ENCODE results near the gene CCR8. TPM values are rescaled to one million over a fixed set of nuclear protein-coding genes. Genes with fewer than 3 reads are reported as not detected.

The CCR8 gene
- total RNA-seq, 2 experiments from 2014 or later: 1.3 to 2.1 TPM

DNA sequence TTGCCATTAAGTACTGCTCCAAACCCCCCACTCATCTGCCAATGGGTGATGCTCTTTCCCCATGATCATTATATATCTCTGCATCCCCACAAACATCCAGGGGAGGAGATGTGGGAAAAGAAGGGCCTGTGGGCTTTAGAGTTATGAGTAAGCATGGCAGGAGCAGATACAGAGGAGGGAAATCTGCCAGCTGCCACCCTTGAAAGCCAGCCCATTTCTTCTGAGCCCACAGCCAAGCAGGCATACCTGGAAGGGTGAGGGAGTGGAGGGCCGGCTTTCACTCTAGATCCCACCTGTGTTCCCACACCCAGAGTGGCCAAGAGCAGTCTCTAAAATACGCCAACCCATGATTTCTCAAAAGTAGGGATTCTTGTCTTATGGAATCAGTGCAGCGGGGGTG lies 51.9 kb downstream of the CCR8 start:
- TF ChIP-seq, protein P1, sequence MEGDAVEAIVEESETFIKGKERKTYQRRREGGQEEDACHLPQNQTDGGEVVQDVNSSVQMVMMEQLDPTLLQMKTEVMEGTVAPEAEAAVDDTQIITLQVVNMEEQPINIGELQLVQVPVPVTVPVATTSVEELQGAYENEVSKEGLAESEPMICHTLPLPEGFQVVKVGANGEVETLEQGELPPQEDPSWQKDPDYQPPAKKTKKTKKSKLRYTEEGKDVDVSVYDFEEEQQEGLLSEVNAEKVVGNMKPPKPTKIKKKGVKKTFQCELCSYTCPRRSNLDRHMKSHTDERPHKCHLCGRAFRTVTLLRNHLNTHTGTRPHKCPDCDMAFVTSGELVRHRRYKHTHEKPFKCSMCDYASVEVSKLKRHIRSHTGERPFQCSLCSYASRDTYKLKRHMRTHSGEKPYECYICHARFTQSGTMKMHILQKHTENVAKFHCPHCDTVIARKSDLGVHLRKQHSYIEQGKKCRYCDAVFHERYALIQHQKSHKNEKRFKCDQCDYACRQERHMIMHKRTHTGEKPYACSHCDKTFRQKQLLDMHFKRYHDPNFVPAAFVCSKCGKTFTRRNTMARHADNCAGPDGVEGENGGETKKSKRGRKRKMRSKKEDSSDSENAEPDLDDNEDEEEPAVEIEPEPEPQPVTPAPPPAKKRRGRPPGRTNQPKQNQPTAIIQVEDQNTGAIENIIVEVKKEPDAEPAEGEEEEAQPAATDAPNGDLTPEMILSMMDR (IDR thresholded peaks at IDR 0.05): no peak
- POLR2A ChIA-PET: no interaction called here
- intact Hi-C loops (cut with DNase I, micrococcal nuclease): loop anchor here (5.0 to 10.0 kb wide), 6 partner anchors 36 to 1377 kb away; partner anchors contain the start of genes GORASP1 (in 1 of the 2), RPL14 (in 1 of the 2), SCN11A (in 1 of the 2) and TTC21A (in 1 of the 2)
- Mint-ChIP-seq H3K9me3 (no peaks in the 10 kb centered on the region), H3K27me3 (no peaks in the 10 kb centered on the region), H3K27ac (peak overlapping the region; percentile 30), H3K4me1 (ENCODE audit: low read depth) (peaks cover 40% of the 10 kb centered on the region), H3K4me3 (peak overlapping the region; percentile 65), H3K36me3 (ENCODE audit: low read depth) (peaks cover 11% of the 10 kb centered on the region)
- Histone ChIP-seq H3K36me3 (ENCODE audit: insufficient read depth, low read length) (peaks cover 1% of the 10 kb centered on the region), H3K27ac (ENCODE audit: low read depth in 1 of 2, low read length in 2 of 2) (no peak overlapping the region), H3K9me3 (ENCODE audit: control insufficient read depth in 1 of 2, insufficient read depth in 1 of 2, low read length in 2 of 2) (no peaks in the 10 kb centered on the region), H3K4me1 (ENCODE audit: insufficient read depth, low read length) (peaks cover 44% of the 10 kb centered on the region), H3K4me3 (ENCODE audit: low read length) (no peak overlapping the region), H3K27me3 (ENCODE audit: control insufficient read depth in 1 of 2, insufficient read depth in 2 of 2, low read length in 2 of 2) (no peaks in the 10 kb centered on the region)
- DNase-seq (no peak), ATAC-seq (ENCODE audit: poor library complexity) (no peak)
- CTCF ChIA-PET: interaction anchor here (0.7 kb wide), 1 partner anchor 89 kb away, joined by 3 read pairs; no protein-coding TSS in a partner anchor

Other genes starting within 250 kb of the CCR8 start
- 10 to 100 TPM; 29.1 to 31.5 TPM for gene GORASP1, start 222.1 kb upstream of the CCR8 start, total RNA-seq
- gene TTC21A, start 222.0 kb upstream of the CCR8 start, total RNA-seq: 1 to 10 TPM; 4.1 to 5.2 TPM
- gene CSRNP1, start 176.1 kb upstream of the CCR8 start, total RNA-seq: 100 to 1,000 TPM; 357 to 368 TPM
- gene XIRP1, start 137.1 kb upstream of the CCR8 start, total RNA-seq: not detected
- under 1 TPM; 0.14 to 0.27 TPM for gene CX3CR1, start 49.7 kb upstream of the CCR8 start, total RNA-seq
- 10 to 100 TPM; 43.2 to 44.7 TPM for gene SLC25A38, start 53.7 kb downstream of the CCR8 start, total RNA-seq
- gene RPSA, start 77.0 kb downstream of the CCR8 start, total RNA-seq: 1,000 to 10,000 TPM; 1,930 to 1,974 TPM
- not detected for gene MOBP, start 138.0 kb downstream of the CCR8 start, total RNA-seq

All from CD4-positive, alpha-beta T cell (primary cell).